ENCODE data around the gene CCDC124. TPM values are rescaled to one million over a fixed set of nuclear protein-coding genes. Genes with fewer than 3 reads are reported as not detected.
A peak's percentile ranks its signal among the peaks of the same experiment; 100 is the strongest.

Gene CCDC124
- total and polyA plus RNA-seq, 10 of the 15 experiments (the other 5 are each of a cell fraction or from before 2014, with no cell fraction given): 3.7 to 184 (median 51.8) TPM

GRCh38 chr19:17989425-17990094 is 56.7 kb downstream of the CCDC124 start:
- ChIA-PET POLR2A (no interaction called here), RAD21 (ENCODE audit: unreplicated experiment) (interaction anchor here (1.6 kb wide), 1 partner anchor 130 kb away, joined by 3 read pairs; the partner anchor contains the start of gene RPL18A), CTCF (interaction anchor here (1.0 to 1.5 kb wide), 2 partner anchors 43 to 51 kb away, joined by 3 to 5 read pairs; no protein-coding TSS in a partner anchor), SMC1A (ENCODE audit: uncharacterized antibody, unreplicated experiment) (no interaction called here)
- H3K4me2 ChIP-seq (ENCODE audit: control insufficient read depth, insufficient read depth): no peak overlapping the region
- ATAC-seq (no peak), DNase-seq (ENCODE audit: low read depth, low spot score) (no peak), FAIRE-seq (no peak)
- in situ Hi-C loops (cut with MboI): loop anchor here (5.0 to 10.0 kb wide), 2 partner anchors 45 to 122 kb away; no protein-coding TSS in a partner anchor
- H3K9me3 ChIP-seq (replicated peaks; ENCODE audit: control insufficient read depth, insufficient read depth, low read length): no peaks in the 10 kb centered on the region
- no peak overlapping the region for H3K4me3 ChIP-seq
- no peaks in the 10 kb centered on the region for H3K4me1 ChIP-seq (ENCODE audit: control insufficient read depth, insufficient read depth, low read length)
- BruUV-seq (replicated peaks): no TSS peak
- intact Hi-C loops (cut with micrococcal nuclease; ENCODE audit: unreplicated experiment): no loop called here
- TF ChIP-seq HSF1 (IDR thresholded peaks at IDR 0.05; ENCODE audit: low read depth, low read length): peak; percentile 95
- TF ChIP-seq TCF12 (IDR thresholded peaks at IDR 0.05; ENCODE audit: low read depth, low read length): no peak
- no peaks in the 10 kb centered on the region for H3K36me3 ChIP-seq (ENCODE audit: control insufficient read depth in 2 of 2, insufficient read depth in 2 of 2, low read length in 1 of 2)
- no peaks in the 10 kb centered on the region for H3K27me3 ChIP-seq (replicated peaks in 1 of 2; ENCODE audit: control insufficient read depth in 2 of 2, insufficient read depth in 2 of 2, low read length in 1 of 2)
- no peaks in the 10 kb centered on the region for H4K20me1 ChIP-seq (ENCODE audit: control insufficient read depth, insufficient read depth)
- 73% methylated on average over 16 of the region's 16 CpGs for WGBS (ENCODE audit: insufficient coverage, insufficient replicate concordance, low lambda C conversion rate, missing lambda C conversion rate)
- no peaks in the 10 kb centered on the region for H3K79me2 ChIP-seq (ENCODE audit: control insufficient read depth, insufficient read depth, low read length)
- H2AFZ ChIP-seq (ENCODE audit: control insufficient read depth, low read depth, low read length): no peak overlapping the region
- no peak overlapping the region for H3K9ac ChIP-seq (ENCODE audit: control insufficient read depth, insufficient read depth, low read length)
- no peak overlapping the region for H3K27ac ChIP-seq (ENCODE audit: control insufficient read depth, insufficient read depth)

DNA sequence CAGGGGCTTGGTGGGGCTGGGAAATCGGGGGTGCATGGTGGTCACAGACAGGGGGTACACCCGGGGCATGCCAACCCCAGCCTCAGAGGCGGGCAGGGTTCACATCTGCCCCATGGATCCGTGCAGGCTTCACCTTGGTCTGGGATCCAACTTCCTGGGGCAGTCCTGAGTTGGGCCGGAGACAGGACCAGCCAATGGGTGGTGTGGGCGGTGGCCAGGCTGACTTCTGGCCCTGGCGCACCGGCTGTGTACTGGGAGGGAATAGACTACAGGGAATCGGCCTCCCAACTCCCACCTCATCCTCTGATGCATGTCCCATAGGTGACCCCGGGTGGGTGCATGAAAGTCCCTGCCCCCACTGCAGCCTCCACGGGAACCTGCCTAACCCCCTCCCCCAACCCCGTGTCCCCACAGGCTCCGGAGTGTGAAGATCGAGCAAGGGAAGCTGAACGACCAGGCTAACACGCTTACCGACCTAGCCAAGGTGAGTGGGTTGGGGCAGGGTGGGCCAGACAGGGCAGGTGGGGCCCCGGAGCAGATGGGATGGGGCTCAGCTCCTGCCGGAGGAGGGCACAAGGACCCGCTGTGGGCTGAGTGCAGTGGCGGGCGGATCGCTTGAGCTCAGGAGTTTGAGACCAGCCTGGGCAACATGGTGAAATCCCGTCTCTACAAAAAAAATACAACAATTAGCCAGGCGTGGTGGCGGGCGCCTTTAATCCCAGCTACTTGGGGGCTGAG is 60.4 kb downstream of the CCDC124 start:
- DNase-seq (ENCODE audit: low read depth, low spot score) (no peak), ATAC-seq (no peak), FAIRE-seq (no peak)
- WGBS (ENCODE audit: insufficient coverage, insufficient replicate concordance, low lambda C conversion rate, missing lambda C conversion rate): 56% methylated on average over 22 of the region's 27 CpGs
- no peaks in the 10 kb centered on the region for H3K79me2 ChIP-seq (ENCODE audit: control insufficient read depth, insufficient read depth, low read length)
- H3K27ac ChIP-seq (ENCODE audit: control insufficient read depth, insufficient read depth): no peak overlapping the region
- SMC1A ChIA-PET (ENCODE audit: uncharacterized antibody, unreplicated experiment): interaction anchor here (7.7 kb wide), 1 partner anchor 55 kb away, joined by 90 read pairs; no protein-coding TSS in a partner anchor
- H3K27me3 ChIP-seq (replicated peaks in 1 of 2; ENCODE audit: control insufficient read depth in 2 of 2, insufficient read depth in 2 of 2, low read length in 1 of 2): no peaks in the 10 kb centered on the region
- no peaks in the 10 kb centered on the region for H3K36me3 ChIP-seq (ENCODE audit: control insufficient read depth in 2 of 2, insufficient read depth in 2 of 2, low read length in 1 of 2)
- no peaks in the 10 kb centered on the region for H3K9me3 ChIP-seq (replicated peaks; ENCODE audit: control insufficient read depth, insufficient read depth, low read length)
- no peaks in the 10 kb centered on the region; the same call in 1 of the 2 replicates for H3K4me1 ChIP-seq (ENCODE audit: control insufficient read depth, insufficient read depth, low read length)
- intact Hi-C loops (cut with micrococcal nuclease; ENCODE audit: unreplicated experiment) (no loop called here), in situ Hi-C loops (cut with MboI) (loop anchor here (10.0 kb wide), 1 partner anchor 48 kb away; no protein-coding TSS in a partner anchor)
- BruUV-seq (replicated peaks): no TSS peak
- H3K4me2 ChIP-seq (ENCODE audit: control insufficient read depth, insufficient read depth): no peak overlapping the region
- POLR2A ChIA-PET: interaction anchor here (0.8 kb wide), 1 partner anchor 13 kb away, joined by 3 read pairs; no protein-coding TSS in a partner anchor
- H2AFZ ChIP-seq (ENCODE audit: control insufficient read depth, low read depth, low read length): no peak overlapping the region
- RAD21 ChIA-PET (ENCODE audit: unreplicated experiment): no interaction called here
- H4K20me1 ChIP-seq (ENCODE audit: control insufficient read depth, insufficient read depth): no peaks in the 10 kb centered on the region
- no peak overlapping the region for H3K4me3 ChIP-seq
- no peak overlapping the region for H3K9ac ChIP-seq (ENCODE audit: control insufficient read depth, insufficient read depth, low read length)
- CTCF ChIA-PET: interaction anchor here (1.3 to 13.5 kb wide), 6 partner anchors 40 to 210 kb away, joined by 3 to 302 read pairs (median 19); partner anchors contain the start of genes CCDC124 and RPL18A
- TF ChIP-seq NR2F1 (conservative IDR thresholded peaks at IDR 0.05): no peak
- no peak for TF ChIP-seq MAX (IDR thresholded peaks at IDR 0.05; ENCODE audit: low read depth, low read length)
- no peak for TF ChIP-seq CTCF (IDR thresholded peaks at IDR 0.05 in 2 of 3, conservative IDR thresholded peaks at IDR 0.05 in 1 of 3; ENCODE audit: control insufficient read depth in 2 of 3, extremely low read depth in 1 of 3, insufficient read depth in 1 of 3, low read depth in 3 of 3, low read length in 3 of 3)
- TF ChIP-seq DPF2 (IDR thresholded peaks at IDR 0.05): no peak
- TF ChIP-seq ELK1 (IDR thresholded peaks at IDR 0.05; ENCODE audit: low read depth, low read length): no peak
